GM10266 (cell line): ENCODE measurements around the gene DNM1.

Experiments used
- DNase-seq: peaks from one replicate; pipeline ENCODE4 v3.0.0; 2012; ENCODE audit errors: extremely low spot score
- TF ChIP-seq, protein P1 (sequence below): IDR thresholded peaks from 2 replicates; pipeline ENCODE4 v1.5.1; 2012; ENCODE audit warnings: mild to moderate bottlenecking, low read depth; ENCODE audit not compliant: control insufficient read depth, insufficient read depth; ENCODE audit errors: missing control alignments

The DNM1 gene

GRCh38 chr9:128214571-128215490 lies 11.7 kb downstream of the DNM1 start:
- TF ChIP-seq, protein P1, sequence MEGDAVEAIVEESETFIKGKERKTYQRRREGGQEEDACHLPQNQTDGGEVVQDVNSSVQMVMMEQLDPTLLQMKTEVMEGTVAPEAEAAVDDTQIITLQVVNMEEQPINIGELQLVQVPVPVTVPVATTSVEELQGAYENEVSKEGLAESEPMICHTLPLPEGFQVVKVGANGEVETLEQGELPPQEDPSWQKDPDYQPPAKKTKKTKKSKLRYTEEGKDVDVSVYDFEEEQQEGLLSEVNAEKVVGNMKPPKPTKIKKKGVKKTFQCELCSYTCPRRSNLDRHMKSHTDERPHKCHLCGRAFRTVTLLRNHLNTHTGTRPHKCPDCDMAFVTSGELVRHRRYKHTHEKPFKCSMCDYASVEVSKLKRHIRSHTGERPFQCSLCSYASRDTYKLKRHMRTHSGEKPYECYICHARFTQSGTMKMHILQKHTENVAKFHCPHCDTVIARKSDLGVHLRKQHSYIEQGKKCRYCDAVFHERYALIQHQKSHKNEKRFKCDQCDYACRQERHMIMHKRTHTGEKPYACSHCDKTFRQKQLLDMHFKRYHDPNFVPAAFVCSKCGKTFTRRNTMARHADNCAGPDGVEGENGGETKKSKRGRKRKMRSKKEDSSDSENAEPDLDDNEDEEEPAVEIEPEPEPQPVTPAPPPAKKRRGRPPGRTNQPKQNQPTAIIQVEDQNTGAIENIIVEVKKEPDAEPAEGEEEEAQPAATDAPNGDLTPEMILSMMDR: no peak
- no peak for DNase-seq

- peak; percentile 53 for DNase-seq
- TF ChIP-seq, protein P1: no peak
Observed at GRCh38 chr9:128215491-128216409, 12.6 kb downstream of the DNM1 start.

DNA sequence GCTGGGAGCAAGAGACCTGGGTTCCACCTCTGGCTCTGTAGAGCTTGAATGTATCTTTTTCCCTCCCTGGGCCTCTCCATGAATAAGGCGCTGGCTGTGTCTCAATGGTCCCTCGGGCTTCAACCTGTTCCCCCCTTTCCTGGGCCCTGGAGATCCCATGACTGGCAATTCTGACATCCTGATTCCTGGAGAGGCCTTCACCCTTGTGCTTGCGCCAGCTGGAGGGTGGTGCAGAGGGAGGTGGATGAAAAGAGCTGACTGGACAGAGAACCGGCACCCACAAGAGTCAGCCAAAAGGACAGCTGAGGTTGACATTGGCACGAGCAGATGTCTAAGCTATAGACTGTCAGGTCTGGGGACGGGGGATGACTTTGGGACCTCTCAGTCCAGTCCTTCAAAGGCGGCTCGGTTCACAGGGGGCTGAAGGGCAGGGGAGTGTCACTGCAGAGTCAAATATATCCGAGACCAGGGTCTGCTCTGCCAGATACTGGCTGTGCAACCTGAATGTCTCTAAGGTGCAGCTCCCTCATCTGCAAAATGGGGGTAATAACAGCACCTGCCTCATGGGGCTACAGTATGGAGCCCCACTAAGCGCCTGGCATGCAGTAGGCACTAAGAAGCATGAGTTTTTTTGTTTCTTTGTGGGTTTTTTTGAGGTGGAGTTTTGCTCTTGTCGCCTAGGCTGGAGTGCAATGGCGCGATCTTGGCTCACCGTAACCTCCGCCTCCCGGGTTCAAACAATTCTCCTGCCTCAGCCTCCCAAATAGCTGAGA lies 13.8 kb downstream of the DNM1 start:
- no peak for DNase-seq
- TF ChIP-seq, protein P1: no peak

- DNase-seq: no peak
- TF ChIP-seq, protein P1: no peak
Observed at GRCh38 chr9:128218172-128218517, 15.0 kb downstream of the DNM1 start.

DNA sequence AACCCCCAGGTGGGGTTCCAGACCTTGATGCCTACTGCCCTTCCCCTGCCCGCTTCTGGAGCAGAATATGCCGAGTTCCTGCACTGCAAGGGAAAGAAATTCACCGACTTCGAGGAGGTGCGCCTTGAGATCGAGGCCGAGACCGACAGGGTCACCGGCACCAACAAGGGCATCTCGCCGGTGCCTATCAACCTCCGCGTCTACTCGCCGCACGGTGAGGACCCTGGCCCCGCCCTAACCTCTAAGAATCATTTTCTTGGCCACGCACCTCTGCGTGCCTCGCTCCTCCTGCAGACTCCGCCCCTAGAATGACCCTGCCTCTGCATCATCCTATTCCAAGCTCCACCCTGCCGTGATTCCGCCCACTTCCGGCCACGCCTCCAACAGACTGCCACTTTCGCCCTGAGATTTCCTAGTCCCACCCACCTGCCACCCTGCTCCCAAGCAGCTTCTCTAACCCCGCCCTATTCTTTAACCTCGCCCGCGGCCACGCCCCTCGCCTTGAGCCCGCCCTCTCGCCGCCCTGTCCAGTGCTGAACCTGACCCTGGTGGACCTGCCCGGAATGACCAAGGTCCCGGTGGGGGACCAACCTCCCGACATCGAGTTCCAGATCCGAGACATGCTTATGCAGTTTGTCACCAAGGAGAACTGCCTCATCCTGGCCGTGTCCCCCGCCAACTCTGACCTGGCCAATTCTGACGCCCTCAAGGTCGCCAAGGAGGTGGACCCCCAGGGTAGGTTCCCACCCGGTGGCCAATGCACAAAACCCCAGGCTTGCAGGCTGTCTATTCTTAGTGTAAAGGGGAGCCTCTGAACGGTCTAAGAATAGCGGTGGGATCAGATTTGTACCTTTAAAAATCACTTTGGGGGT lies 15.6 kb downstream of the DNM1 start:
- TF ChIP-seq, protein P1: no peak
- DNase-seq: peak; percentile 98

GRCh38 chr9:128219831-128220230 lies 16.7 kb downstream of the DNM1 start:
- TF ChIP-seq, protein P1: no peak

More at GRCh38 chr9:128219831-128220230, 16.7 kb downstream of the DNM1 start:
- DNase-seq: no peak
